Gastrocnemius medialis (tissue), 4 donors: Measurements from ENCODE around the gene TUSC2.

Experiments used
- CTCF ChIP-seq, 5 experiments: fragments of 450-650 bp in 3 of 5; fragments of 200-600 bp in 2 of 5; sonication (generic) in 2 of 5; IDR thresholded peaks in 4 of 5; conservative IDR thresholded peaks in 1 of 5; 1 replicate in 4 of 5; 2 replicates in 1 of 5; pipeline ENCODE4 v1.5.1; 2016 to 2019; ENCODE audit warnings: antibody characterized with exemption in 5 of 5, mild to moderate bottlenecking in 3 of 5, moderate library complexity in 3 of 5
- POLR2A ChIP-seq, 2 donors: fragments of 450-650 bp; IDR thresholded peaks; one replicate each; pipeline ENCODE4 v1.6.1; 2017; ENCODE audit warnings: antibody characterized with exemption in 2 of 2, mild to moderate bottlenecking in 2 of 2, moderate library complexity in 2 of 2

- no peak for TF ChIP-seq CTCF (IDR thresholded peaks at IDR 0.05 in 4 of 5, conservative IDR thresholded peaks at IDR 0.05 in 1 of 5)
- TF ChIP-seq POLR2A (IDR thresholded peaks at IDR 0.05) = no peak
Observed at GRCh38 chr3:50352781-50353180, 24.8 kb upstream of the TUSC2 start.
